Fibroblast of lung (primary cell): Measurements from ENCODE around the gene UNC13B. TPM values are rescaled to one million over a fixed set of nuclear protein-coding genes. Genes with fewer than 3 reads are reported as not detected.

Experiments used
- DNase-seq, 2 donors: peaks; one replicate each; pipeline versions ENCODE4 v3.0.0 to v3.0.0-alpha.2; 2010; ENCODE audit warnings: low read depth in 2 of 2
- H2AFZ ChIP-seq: 2 replicates; pipeline ENCODE4 v1.5.1; 2012; ENCODE audit warnings: low read length, control low read depth, inconsistent platforms
- H3K27ac ChIP-seq: 2 replicates; pipeline ENCODE4 v1.5.1; 2011; ENCODE audit warnings: low read length, control low read depth; ENCODE audit not compliant: insufficient read depth
- H3K27me3 ChIP-seq: 2 replicates; pipeline ENCODE4 v1.5.1; 2011; ENCODE audit warnings: mild to moderate bottlenecking, low read length; ENCODE audit not compliant: control insufficient read depth, insufficient read depth
- H3K36me3 ChIP-seq: 2 replicates; pipeline ENCODE4 v1.5.1; 2011; ENCODE audit warnings: low read length; ENCODE audit not compliant: control insufficient read depth, insufficient read depth
- H3K4me1 ChIP-seq: 2 replicates; pipeline ENCODE4 v1.5.1; 2011; ENCODE audit warnings: low read length; ENCODE audit not compliant: control insufficient read depth, insufficient read depth; ENCODE audit errors: extremely low read depth
- H3K4me2 ChIP-seq: 2 replicates; pipeline ENCODE4 v1.5.1; 2011; ENCODE audit warnings: low read length, control low read depth; ENCODE audit not compliant: insufficient read depth; ENCODE audit errors: extremely low read depth
- H3K4me3 ChIP-seq, 4 experiments: fragments of 200-600 bp in 1 of 4; sonication (generic) in 1 of 4; replicated peaks in 1 of 4; 2 replicates each; pipeline ENCODE4 v1.5.1; 2011 to 2016; ENCODE audit warnings: low read length in 4 of 4, low read depth in 3 of 4, mild to moderate bottlenecking in 3 of 4, control low read depth in 2 of 4, inconsistent platforms in 1 of 4, mixed read lengths in 1 of 4; ENCODE audit not compliant: insufficient read depth in 1 of 4; ENCODE audit errors: control extremely low read depth in 1 of 4
- H3K79me2 ChIP-seq: 2 replicates; pipeline ENCODE4 v1.5.1; 2012; ENCODE audit warnings: mild to moderate bottlenecking, low read length, inconsistent platforms; ENCODE audit not compliant: control insufficient read depth, insufficient read depth
- H3K9ac ChIP-seq: 2 replicates; pipeline ENCODE4 v1.5.1; 2011; ENCODE audit warnings: mild to moderate bottlenecking, low read length, control low read depth; ENCODE audit not compliant: insufficient read depth
- H3K9me3 ChIP-seq: 2 replicates; pipeline ENCODE4 v1.5.1; 2012; ENCODE audit warnings: low read depth, low read length; ENCODE audit not compliant: control insufficient read depth, insufficient read depth
- H4K20me1 ChIP-seq: 2 replicates; pipeline ENCODE4 v1.5.1; 2011; ENCODE audit warnings: low read length; ENCODE audit not compliant: control insufficient read depth, insufficient read depth; ENCODE audit errors: extremely low read depth
- CTCF ChIP-seq, 2 donors: IDR thresholded peaks in 1 of 2; conservative IDR thresholded peaks in 1 of 2; 1 replicate in 1 of 2; 2 replicates in 1 of 2; pipeline ENCODE4 v1.5.1; 2011 to 2012; ENCODE audit warnings: low read length in 2 of 2, control low read depth in 1 of 2, inconsistent platforms in 1 of 2, low read depth in 1 of 2, mild to moderate bottlenecking in 1 of 2
- EZH2 ChIP-seq: IDR thresholded peaks from 2 replicates; pipeline ENCODE4 v1.5.1; 2012; ENCODE audit warnings: low read length, control low read depth, mild to moderate bottlenecking; ENCODE audit errors: missing control alignments
- polyA plus RNA-seq, 2 donors: library from polyadenylated mRNA; depleted of rRNA in 1 of 2; stranded (reverse) in 1 of 2; unstranded in 1 of 2; fragments of >200 nt; gene quantifications; 2 replicates each; pipeline ENCODE4 v1.2.1, GENCODE V29; 2011 to 2012; ENCODE audit warnings: missing spikeins in 1 of 2
- total RNA-seq: library from RNA; depleted of rRNA; stranded (reverse); fragments of >200 nt; gene quantifications from 2 replicates; pipeline ENCODE4 v1.2.1, GENCODE V29; 2014

The UNC13B gene
- total and polyA plus RNA-seq, 2 donors (not counting 1 experiment from before 2014, with no cell fraction given), result 9.7 to 38.3 TPM

GRCh38 chr9:35350212-35350611 is 188.4 kb downstream of the UNC13B start:
- Histone ChIP-seq H3K9ac (no peak overlapping the region), H3K9me3 (no peaks in the 10 kb centered on the region), H4K20me1 (no peaks in the 10 kb centered on the region), H3K27ac (no peak overlapping the region), H3K27me3 (no peaks in the 10 kb centered on the region), H3K4me2 (peak overlapping the region; percentile 62), H3K79me2 (no peaks in the 10 kb centered on the region), H3K4me1 (peaks cover 16% of the 10 kb centered on the region), H2AFZ (no peak overlapping the region), H3K4me3 (no peak overlapping the region), H3K36me3 (no peaks in the 10 kb centered on the region)
- no peak for DNase-seq
- TF ChIP-seq EZH2 (no peak), CTCF (conservative IDR thresholded peaks at IDR 0.05 in 1 of 2, IDR thresholded peaks at IDR 0.05 in 1 of 2; ENCODE audit: low read depth in 1 of 2, low read length in 2 of 2) (no peak)

- Histone ChIP-seq H3K4me2 (peak overlapping the region; percentile 62), H3K27me3 (no peaks in the 10 kb centered on the region), H3K4me1 (peaks cover 16% of the 10 kb centered on the region), H3K79me2 (no peaks in the 10 kb centered on the region), H2AFZ (no peak overlapping the region), H3K9ac (no peak overlapping the region), H3K27ac (no peak overlapping the region), H4K20me1 (no peaks in the 10 kb centered on the region), H3K4me3 (no peak overlapping the region), H3K36me3 (no peaks in the 10 kb centered on the region), H3K9me3 (no peaks in the 10 kb centered on the region)
- peak; percentile 81 to 95 for DNase-seq
- no peak for TF ChIP-seq EZH2
- no peak for TF ChIP-seq CTCF (conservative IDR thresholded peaks at IDR 0.05 in 1 of 2, IDR thresholded peaks at IDR 0.05 in 1 of 2; ENCODE audit: low read depth in 1 of 2, low read length in 2 of 2)
These were observed 189.2 kb downstream of the UNC13B start for GRCh38 chr9:35350827-35351549.

- Histone ChIP-seq H3K36me3 (no peaks in the 10 kb centered on the region), H3K4me1 (peaks cover 16% of the 10 kb centered on the region), H3K79me2 (no peaks in the 10 kb centered on the region), H3K4me3 (no peak overlapping the region), H3K9ac (no peak overlapping the region), H3K27ac (no peak overlapping the region), H3K9me3 (no peaks in the 10 kb centered on the region), H3K27me3 (no peaks in the 10 kb centered on the region), H4K20me1 (no peaks in the 10 kb centered on the region), H3K4me2 (no peak overlapping the region), H2AFZ (no peak overlapping the region)
- TF ChIP-seq CTCF (conservative IDR thresholded peaks at IDR 0.05 in 1 of 2, IDR thresholded peaks at IDR 0.05 in 1 of 2; ENCODE audit: low read depth in 1 of 2, low read length in 2 of 2), result no peak
- no peak for TF ChIP-seq EZH2
- DNase-seq, result peak in 1 of 2 donors; percentile 42
These were observed 192.0 kb downstream of the UNC13B start for GRCh38 chr9:35353731-35354365.
